Peyer's patch (tissue), 4 donors: ENCODE data around the gene ARMH4. TPM values are rescaled to one million over a fixed set of nuclear protein-coding genes. Genes with fewer than 3 reads are reported as not detected.

Experiments
- DNase-seq, 3 donors: peaks; one replicate each; pipeline ENCODE4 v3.0.0-alpha.2; 2017 to 2019
- H3K27ac ChIP-seq, 4 donors: fragments of 200-600 bp; sonication (generic); one replicate each; pipeline ENCODE4 v1.5.1; 2016 to 2019
- H3K27me3 ChIP-seq, 2 donors: fragments of 200-600 bp; sonication (generic); one replicate each; pipeline ENCODE4 v1.5.1; 2019
- H3K36me3 ChIP-seq, 3 donors: fragments of 200-600 bp; sonication (generic); one replicate each; pipeline ENCODE4 v1.5.1; 2016 to 2019
- H3K4me1 ChIP-seq, 4 donors: fragments of 200-600 bp; sonication (generic); one replicate each; pipeline ENCODE4 v1.5.1; 2016 to 2019
- H3K4me3 ChIP-seq, 4 donors: fragments of 200-600 bp; sonication (generic); 1 replicate in 3 of 4; 2 replicates in 1 of 4; pipeline ENCODE4 v1.5.1; 2016 to 2019; ENCODE audit warnings: mild to moderate bottlenecking in 1 of 4
- H3K9me3 ChIP-seq, 4 donors: fragments of 200-600 bp; sonication (generic); one replicate each; pipeline ENCODE4 v1.5.1; 2016 to 2019; ENCODE audit warnings: mild to moderate bottlenecking in 1 of 4
- CTCF ChIP-seq, 6 experiments: fragments of 450-650 bp in 4 of 6; fragments of 200-600 bp in 2 of 6; sonication (generic) in 1 of 6; IDR thresholded peaks; one replicate each; pipeline ENCODE4 v1.5.1; 2017 to 2019; ENCODE audit warnings: antibody characterized with exemption in 6 of 6, mild to moderate bottlenecking in 3 of 6, moderate library complexity in 1 of 6
- POLR2A ChIP-seq, 2 donors: fragments of 450-650 bp; IDR thresholded peaks; one replicate each; pipeline ENCODE4 v1.5.1; 2017; ENCODE audit warnings: antibody characterized with exemption in 2 of 2, mild to moderate bottlenecking in 2 of 2, moderate library complexity in 2 of 2
- total RNA-seq, 4 donors: library from RNA; depleted of rRNA; stranded (reverse); fragments of >200 nt; gene quantifications; one replicate each; pipeline ENCODE4 v1.1.0, GENCODE V29; 2016

ARMH4 gene
- total RNA-seq, 4 donors from 2014 or later, result 0.18 to 3.2 (median 1.4) TPM

- Histone ChIP-seq H3K9me3 (no peaks in the 10 kb centered on the region), H3K27me3 (no peaks in the 10 kb centered on the region), H3K4me1 (no peaks in the 10 kb centered on the region), H3K27ac (no peak overlapping the region), H3K4me3 (no peak overlapping the region), H3K36me3 (no peaks in the 10 kb centered on the region)
- TF ChIP-seq POLR2A (IDR thresholded peaks at IDR 0.05) (no peak), CTCF (IDR thresholded peaks at IDR 0.05) (no peak)
- DNase-seq, result no peak
These were observed 55.3 kb downstream of the ARMH4 start for GRCh38 chr14:58096731-58097130.

- no peak for DNase-seq
- no peak for TF ChIP-seq POLR2A (IDR thresholded peaks at IDR 0.05)
- no peak for TF ChIP-seq CTCF (IDR thresholded peaks at IDR 0.05)
- H3K27ac ChIP-seq, result no peak overlapping the region
- no peaks in the 10 kb centered on the region for H3K4me1 ChIP-seq
- no peaks in the 10 kb centered on the region for H3K27me3 ChIP-seq
- H3K4me3 ChIP-seq, result no peak overlapping the region
- H3K9me3 ChIP-seq, result no peaks in the 10 kb centered on the region
- H3K36me3 ChIP-seq, result no peaks in the 10 kb centered on the region
These were observed 60.0 kb downstream of the ARMH4 start for GRCh38 chr14:58091883-58092630.

GRCh38 chr14:58089612-58090011, 62.4 kb downstream of the ARMH4 start:
- DNase-seq, result no peak
- Histone ChIP-seq H3K4me1 (no peaks in the 10 kb centered on the region), H3K36me3 (no peaks in the 10 kb centered on the region), H3K9me3 (no peaks in the 10 kb centered on the region), H3K4me3 (no peak overlapping the region), H3K27me3 (no peaks in the 10 kb centered on the region), H3K27ac (no peak overlapping the region)
- TF ChIP-seq POLR2A (IDR thresholded peaks at IDR 0.05), result no peak
- TF ChIP-seq CTCF (IDR thresholded peaks at IDR 0.05), result no peak

GRCh38 chr14:58088961-58089360, 63.1 kb downstream of the ARMH4 start:
- no peaks in the 10 kb centered on the region for H3K9me3 ChIP-seq
- DNase-seq, result no peak
- no peak overlapping the region for H3K27ac ChIP-seq
- H3K4me1 ChIP-seq, result no peaks in the 10 kb centered on the region
- H3K27me3 ChIP-seq, result no peaks in the 10 kb centered on the region
- no peaks in the 10 kb centered on the region for H3K36me3 ChIP-seq
- TF ChIP-seq CTCF (IDR thresholded peaks at IDR 0.05), result no peak
- TF ChIP-seq POLR2A (IDR thresholded peaks at IDR 0.05), result no peak
- no peak overlapping the region for H3K4me3 ChIP-seq

- no peak for TF ChIP-seq CTCF (IDR thresholded peaks at IDR 0.05)
- no peaks in the 10 kb centered on the region for H3K9me3 ChIP-seq
- H3K4me1 ChIP-seq, result no peaks in the 10 kb centered on the region
- no peaks in the 10 kb centered on the region for H3K36me3 ChIP-seq
- H3K27ac ChIP-seq, result no peak overlapping the region
- no peaks in the 10 kb centered on the region for H3K27me3 ChIP-seq
- no peak overlapping the region for H3K4me3 ChIP-seq
- no peak for DNase-seq
These were observed 66.1 kb downstream of the ARMH4 start for GRCh38 chr14:58085877-58086276.
